ENCODE data around the gene ARF1.

DNA sequence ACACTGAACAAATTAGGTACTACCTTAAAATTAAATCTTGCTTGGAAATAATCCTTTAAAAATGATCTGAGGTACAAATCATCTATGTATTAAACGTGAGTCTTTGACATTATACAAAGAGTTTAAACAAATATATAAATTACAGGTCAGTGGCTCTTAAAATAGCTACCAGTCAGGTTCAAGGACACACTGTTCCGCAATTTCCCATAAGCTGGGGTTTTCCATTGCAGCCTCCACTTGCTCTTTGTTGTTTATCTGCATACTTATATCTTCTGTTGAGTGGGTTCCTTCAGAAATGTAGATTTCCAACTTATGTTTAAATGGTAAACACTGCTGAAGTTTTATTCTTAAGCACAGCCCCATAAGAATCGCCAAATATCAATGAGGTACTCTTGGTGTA lies 32.3 kb downstream of the ARF1 start:
- TF ChIP-seq SP2 (CRISPR knock-in tag; IDR thresholded peaks at IDR 0.05) (no peak), GABPA (IDR thresholded peaks at IDR 0.05; ENCODE audit: low read depth, low read length) (no peak), GABPA (CRISPR knock-in tag; IDR thresholded peaks at IDR 0.05; ENCODE audit: low read depth) (no peak), ZNF672 (CRISPR knock-in tag; IDR thresholded peaks at IDR 0.05) (no peak), MIER3 (CRISPR knock-in tag; IDR thresholded peaks at IDR 0.05; ENCODE audit: borderline replicate concordance) (no peak), SMARCE1 (IDR thresholded peaks at IDR 0.05; ENCODE audit: borderline replicate concordance) (no peak), TEAD2 (CRISPR knock-in tag; IDR thresholded peaks at IDR 0.05) (no peak), EED (CRISPR knock-in tag; IDR thresholded peaks at IDR 0.05) (no peak), ZNF784 (CRISPR knock-in tag; IDR thresholded peaks at IDR 0.05; ENCODE audit: borderline replicate concordance) (no peak), EZH2 (conservative IDR thresholded peaks at IDR 0.05; ENCODE audit: low read depth, low read length) (no peak), ZNF274 (CRISPR knock-in tag; IDR thresholded peaks at IDR 0.05) (no peak), FOXM1 (CRISPR knock-in tag; IDR thresholded peaks at IDR 0.05) (no peak), ZNF276 (CRISPR knock-in tag; IDR thresholded peaks at IDR 0.05; ENCODE audit: low read depth) (no peak), TAF1 (CRISPR knock-in tag; IDR thresholded peaks at IDR 0.05) (no peak)
- TF ChIP-seq, protein P1, sequence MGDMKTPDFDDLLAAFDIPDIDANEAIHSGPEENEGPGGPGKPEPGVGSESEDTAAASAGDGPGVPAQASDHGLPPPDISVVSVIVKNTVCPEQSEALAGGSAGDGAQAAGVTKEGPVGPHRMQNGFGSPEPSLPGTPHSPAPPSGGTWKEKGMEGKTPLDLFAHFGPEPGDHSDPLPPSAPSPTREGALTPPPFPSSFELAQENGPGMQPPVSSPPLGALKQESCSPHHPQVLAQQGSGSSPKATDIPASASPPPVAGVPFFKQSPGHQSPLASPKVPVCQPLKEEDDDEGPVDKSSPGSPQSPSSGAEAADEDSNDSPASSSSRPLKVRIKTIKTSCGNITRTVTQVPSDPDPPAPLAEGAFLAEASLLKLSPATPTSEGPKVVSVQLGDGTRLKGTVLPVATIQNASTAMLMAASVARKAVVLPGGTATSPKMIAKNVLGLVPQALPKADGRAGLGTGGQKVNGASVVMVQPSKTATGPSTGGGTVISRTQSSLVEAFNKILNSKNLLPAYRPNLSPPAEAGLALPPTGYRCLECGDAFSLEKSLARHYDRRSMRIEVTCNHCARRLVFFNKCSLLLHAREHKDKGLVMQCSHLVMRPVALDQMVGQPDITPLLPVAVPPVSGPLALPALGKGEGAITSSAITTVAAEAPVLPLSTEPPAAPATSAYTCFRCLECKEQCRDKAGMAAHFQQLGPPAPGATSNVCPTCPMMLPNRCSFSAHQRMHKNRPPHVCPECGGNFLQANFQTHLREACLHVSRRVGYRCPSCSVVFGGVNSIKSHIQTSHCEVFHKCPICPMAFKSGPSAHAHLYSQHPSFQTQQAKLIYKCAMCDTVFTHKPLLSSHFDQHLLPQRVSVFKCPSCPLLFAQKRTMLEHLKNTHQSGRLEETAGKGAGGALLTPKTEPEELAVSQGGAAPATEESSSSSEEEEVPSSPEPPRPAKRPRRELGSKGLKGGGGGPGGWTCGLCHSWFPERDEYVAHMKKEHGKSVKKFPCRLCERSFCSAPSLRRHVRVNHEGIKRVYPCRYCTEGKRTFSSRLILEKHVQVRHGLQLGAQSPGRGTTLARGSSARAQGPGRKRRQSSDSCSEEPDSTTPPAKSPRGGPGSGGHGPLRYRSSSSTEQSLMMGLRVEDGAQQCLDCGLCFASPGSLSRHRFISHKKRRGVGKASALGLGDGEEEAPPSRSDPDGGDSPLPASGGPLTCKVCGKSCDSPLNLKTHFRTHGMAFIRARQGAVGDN (CRISPR knock-in tag; IDR thresholded peaks at IDR 0.05) = no peak
